Neutrophil (primary cell): ENCODE data around the gene SVBP.

Experiments
- H3K27ac ChIP-seq: fragments of 200-600 bp; sonication (generic); 2 replicates; pipeline ENCODE4 v1.5.1; 2016; ENCODE audit warnings: mild to moderate bottlenecking, moderate library complexity
- H3K27me3 ChIP-seq: fragments of 200-600 bp; sonication (generic); 2 replicates; pipeline ENCODE4 v1.6.0; 2016; ENCODE audit warnings: mild to moderate bottlenecking
- H3K36me3 ChIP-seq: fragments of 200-600 bp; sonication (generic); 2 replicates; pipeline ENCODE4 v1.5.1; 2017
- H3K4me1 ChIP-seq, 2 experiments: fragments of 200-600 bp in 1 of 2; sonication (generic) in 1 of 2; 1 replicate in 1 of 2; 2 replicates in 1 of 2; pipeline versions ENCODE4 v1.5.1 to v1.6.1; 2013 to 2016; ENCODE audit warnings: low read depth in 1 of 2, low read length in 1 of 2, mild to moderate bottlenecking in 1 of 2, moderate library complexity in 1 of 2; ENCODE audit not compliant: control insufficient read depth in 1 of 2, insufficient read depth in 1 of 2
- H3K4me3 ChIP-seq, 2 experiments: fragments of 200-600 bp in 1 of 2; sonication (generic) in 1 of 2; 1 replicate in 1 of 2; 2 replicates in 1 of 2; pipeline ENCODE4 v1.5.1; 2013 to 2016; ENCODE audit warnings: low read depth in 1 of 2, low read length in 1 of 2, mild to moderate bottlenecking in 1 of 2, moderate library complexity in 1 of 2
- H3K9me3 ChIP-seq: fragments of 200-600 bp; sonication (generic); 2 replicates; pipeline ENCODE4 v1.5.1; 2016
- CTCF ChIP-seq: fragments of 200-600 bp; sonication (generic); IDR thresholded peaks from 2 replicates; pipeline ENCODE4 v1.5.1; 2016; ENCODE audit warnings: antibody characterized with exemption

The SVBP gene

GRCh38 chr1:42797414-42797813 is 19.8 kb downstream of the SVBP start:
- TF ChIP-seq CTCF = no peak
- H3K9me3 ChIP-seq = no peaks in the 10 kb centered on the region
- no peak overlapping the region for H3K4me3 ChIP-seq
- H3K27me3 ChIP-seq = no peaks in the 10 kb centered on the region
- H3K4me1 ChIP-seq = no peaks in the 10 kb centered on the region
- no peak overlapping the region for H3K27ac ChIP-seq
- H3K36me3 ChIP-seq = no peaks in the 10 kb centered on the region

- Histone ChIP-seq H3K4me1 (no peaks in the 10 kb centered on the region), H3K27ac (no peak overlapping the region), H3K27me3 (no peaks in the 10 kb centered on the region), H3K9me3 (no peaks in the 10 kb centered on the region), H3K36me3 (no peaks in the 10 kb centered on the region), H3K4me3 (no peak overlapping the region)
- no peak for TF ChIP-seq CTCF
Measured at GRCh38 chr1:42793824-42794223, 23.4 kb downstream of the SVBP start.

- H3K9me3 ChIP-seq = no peaks in the 10 kb centered on the region
- H3K27me3 ChIP-seq = peaks cover 34% of the 10 kb centered on the region
Measured at GRCh38 chr1:42788021-42788420, 29.2 kb downstream of the SVBP start.

GRCh38 chr1:42786097-42786496 is 31.1 kb downstream of the SVBP start:
- Histone ChIP-seq H3K36me3 (peaks cover 26% of the 10 kb centered on the region), H3K27me3 (peaks cover 34% of the 10 kb centered on the region), H3K4me3 (no peak overlapping the region), H3K4me1 (peaks cover 5 to 9% of the 10 kb centered on the region in 2 experiments), H3K27ac (no peak overlapping the region), H3K9me3 (no peaks in the 10 kb centered on the region)
- no peak for TF ChIP-seq CTCF

More at GRCh38 chr1:42788021-42788420, 29.2 kb downstream of the SVBP start:
- Histone ChIP-seq H3K4me1 (peaks cover 5 to 9% of the 10 kb centered on the region in 2 experiments), H3K27ac (no peak overlapping the region), H3K4me3 (no peak overlapping the region), H3K36me3 (peaks cover 8% of the 10 kb centered on the region)
- TF ChIP-seq CTCF = no peak

- Histone ChIP-seq H3K4me1 (peaks cover 5 to 9% of the 10 kb centered on the region in 2 experiments), H3K27ac (no peak within 1 kb of the TSS), H3K4me3 (peak within 1 kb of the TSS in 1 of 2 experiments; percentile 3), H3K27me3 (peaks cover 34% of the 10 kb centered on the region), H3K36me3 (peaks cover 33% of the 10 kb centered on the region), H3K9me3 (no peaks in the 10 kb centered on the region)
- TF ChIP-seq CTCF = no peak
Measured at GRCh38 chr1:42784946-42785693, 32.1 kb downstream of the SVBP start, which contains the start of gene TMEM269. TSS of gene TMEM269 (plus strand) at chr1:42784991. CDS start at chr1:42789894, 4,903 bp downstream.
